Activated naive CD4-positive, alpha-beta T cell treated with anti-CD3 and anti-CD28 coated beads, Interleukin-2, amount 50 U/mL, for 72 hours (primary cell): ENCODE results near the gene BCLAF1. TPM values are rescaled to one million over a fixed set of nuclear protein-coding genes. Genes with fewer than 3 reads are reported as not detected.
"Not testable (repeated sequence)": the region's sequence is repeated elsewhere in the genome, so short reads cannot be mapped to it uniquely, and the experiment has no call there.

ENCODE experiments used
- ATAC-seq, 2 donors: fragments of 150-1000 bp; cut with Tn5 transposase; 2 replicates each; pipeline ENCODE4 v1.10.0; 2021; ENCODE audit warnings: mild to moderate bottlenecking in 2 of 2, moderate library complexity in 2 of 2
- DNase-seq, 2 donors: peaks; one replicate each; pipeline ENCODE4 v3.0.0; 2021 to 2022; ENCODE audit warnings: low spot score in 2 of 2
- H3K27ac Mint-ChIP-seq, 2 donors: one replicate each; pipeline ENCODE4 v1.8.0; 2022; ENCODE audit warnings: mild to moderate bottlenecking in 2 of 2, mixed read lengths in 2 of 2
- H3K36me3 Mint-ChIP-seq, 2 donors: one replicate each; pipeline ENCODE4 v1.8.0; 2022; ENCODE audit warnings: mixed read lengths in 2 of 2
- H3K9me3 Mint-ChIP-seq, 2 donors: one replicate each; pipeline ENCODE4 v1.8.0; 2022; ENCODE audit warnings: mixed read lengths in 2 of 2
- total RNA-seq, 2 donors: library from RNA; stranded (reverse); gene quantifications; one replicate each; pipeline ENCODE4 v1.2.3, GENCODE V29; 2022

Gene BCLAF1
- total RNA-seq, 2 donors from 2014 or later: 101 to 159 TPM

GRCh38 chr6:136317021-136317694, 27.5 kb upstream of the BCLAF1 start:
- peak; percentile 66 to 75 for ATAC-seq
- peak in 1 of 2 donors; percentile 48 for DNase-seq
- no peaks in the 10 kb centered on the region for H3K9me3 Mint-ChIP-seq
- no peaks in the 10 kb centered on the region for H3K36me3 Mint-ChIP-seq
- no peak overlapping the region for H3K27ac Mint-ChIP-seq

DNA sequence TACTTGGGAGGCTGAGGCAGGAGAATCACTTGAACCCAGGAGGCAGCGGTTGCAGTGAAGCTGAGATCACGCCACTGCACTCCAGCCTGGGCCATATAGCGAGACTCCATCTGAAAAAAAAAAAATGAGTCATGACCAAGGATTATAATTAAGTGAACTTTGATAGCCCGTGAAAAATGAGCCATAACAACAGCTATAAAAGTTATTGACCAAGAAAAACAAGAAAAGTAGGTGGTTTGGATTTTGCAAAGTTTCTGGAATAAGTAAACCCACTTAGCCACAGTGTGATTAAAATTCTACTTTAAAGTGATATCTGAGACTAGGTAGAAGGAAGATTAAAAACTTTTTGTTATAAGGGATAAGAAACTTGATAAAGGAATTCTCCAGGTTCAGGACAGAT, 25.9 kb upstream of the BCLAF1 start:
- no peak for DNase-seq
- Mint-ChIP-seq H3K27ac (no peak overlapping the region), H3K36me3 (no peaks in the 10 kb centered on the region), H3K9me3 (no peaks in the 10 kb centered on the region)
- no peak for ATAC-seq

DNA sequence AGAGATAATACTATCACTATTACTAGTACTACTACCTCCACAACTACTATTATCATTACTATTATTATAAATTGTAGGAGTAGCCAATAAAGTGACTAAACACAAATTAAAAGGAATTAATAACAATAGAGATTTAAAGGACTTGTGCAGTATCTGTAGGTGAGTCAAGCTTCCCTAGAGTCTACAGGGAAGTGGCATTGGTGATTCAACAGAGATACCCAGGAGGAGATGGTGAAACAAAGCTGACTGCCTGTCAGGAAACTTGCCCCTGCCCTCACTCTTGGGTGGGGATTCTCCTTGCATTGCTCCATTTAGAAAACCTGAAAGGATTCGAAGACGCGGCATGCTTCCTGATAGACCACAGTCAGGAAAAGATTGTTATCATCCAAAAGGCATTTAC, 23.3 kb upstream of the BCLAF1 start:
- no peak for DNase-seq
- no peaks in the 10 kb centered on the region for H3K36me3 Mint-ChIP-seq
- no peak for ATAC-seq
- no peaks in the 10 kb centered on the region for H3K9me3 Mint-ChIP-seq
- no peak overlapping the region for H3K27ac Mint-ChIP-seq

DNA sequence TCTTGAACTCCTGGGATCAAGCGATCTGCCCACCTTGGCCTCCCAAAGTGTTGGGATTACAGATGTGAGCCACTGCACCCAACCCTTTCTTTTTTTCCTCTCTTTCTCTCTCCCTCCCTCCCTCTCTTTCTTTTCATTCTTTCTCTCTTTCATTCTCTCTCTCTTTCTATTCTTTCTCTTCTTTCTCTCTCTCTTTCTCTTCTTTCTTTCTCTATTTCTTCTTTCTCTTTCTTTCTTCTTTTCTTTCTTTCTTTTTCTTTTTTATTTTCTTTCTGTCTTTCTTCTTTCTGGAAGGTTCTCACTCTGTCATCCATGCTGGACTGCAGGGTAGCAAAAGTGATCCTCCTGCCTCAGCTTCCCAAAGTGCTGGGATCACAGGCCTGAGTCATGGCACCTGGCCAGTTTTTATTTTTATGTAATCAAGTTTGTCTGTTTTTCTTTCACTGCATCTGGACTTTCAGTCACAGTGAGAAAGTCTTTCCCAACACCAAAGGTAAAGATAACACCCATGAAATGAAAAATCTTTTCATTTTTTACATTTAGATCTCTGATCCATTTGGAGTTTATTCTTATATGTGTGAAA, 20.2 kb upstream of the BCLAF1 start:
- Mint-ChIP-seq H3K9me3 (no peaks in the 10 kb centered on the region), H3K36me3 (no peaks in the 10 kb centered on the region), H3K27ac (no peak overlapping the region)
- DNase-seq (no peak), ATAC-seq (no peak)

DNA sequence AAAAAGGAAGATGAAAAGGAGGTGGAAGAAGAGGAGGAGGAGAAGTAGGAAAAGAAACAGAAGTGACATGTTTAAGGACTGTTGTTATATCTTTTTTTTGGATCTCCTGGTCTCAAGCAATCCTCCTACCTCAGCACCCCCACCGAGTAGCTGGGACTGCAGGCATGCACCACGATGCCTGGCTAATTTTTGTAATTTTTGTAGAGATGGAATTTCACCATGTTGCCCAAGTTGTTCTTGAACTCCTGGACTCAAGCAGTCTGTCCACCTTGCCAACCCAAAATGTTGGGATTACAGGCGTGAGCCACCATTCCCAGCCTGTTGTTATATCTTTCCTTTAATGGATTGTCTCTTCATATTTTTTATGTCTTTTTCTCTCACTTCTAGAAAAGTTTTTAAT, 19.5 kb upstream of the BCLAF1 start:
- DNase-seq (no peak), ATAC-seq (no peak)
- Mint-ChIP-seq H3K36me3 (no peaks in the 10 kb centered on the region), H3K9me3 (no peaks in the 10 kb centered on the region), H3K27ac (no peak overlapping the region)

GRCh38 chr6:136308469-136308868, 18.8 kb upstream of the BCLAF1 start:
- not testable (repeated sequence) for H3K9me3 Mint-ChIP-seq, H3K36me3 Mint-ChIP-seq, DNase-seq, H3K27ac Mint-ChIP-seq, ATAC-seq

GRCh38 chr6:136307351-136307750, 17.7 kb upstream of the BCLAF1 start:
- H3K36me3 Mint-ChIP-seq: no peaks in the 10 kb centered on the region

GRCh38 chr6:136306466-136306865, 16.8 kb upstream of the BCLAF1 start:
- Mint-ChIP-seq H3K27ac (no peak overlapping the region), H3K9me3 (no peaks in the 10 kb centered on the region), H3K36me3 (no peaks in the 10 kb centered on the region)
- ATAC-seq (no peak), DNase-seq (no peak)

More at GRCh38 chr6:136307351-136307750, 17.7 kb upstream of the BCLAF1 start:
- H3K27ac Mint-ChIP-seq: no peak overlapping the region
- no peak for ATAC-seq
- no peak for DNase-seq
- H3K9me3 Mint-ChIP-seq: no peaks in the 10 kb centered on the region

GRCh38 chr6:136304410-136304809, 14.8 kb upstream of the BCLAF1 start:
- no peak overlapping the region for H3K27ac Mint-ChIP-seq
- no peaks in the 10 kb centered on the region for H3K9me3 Mint-ChIP-seq
- H3K36me3 Mint-ChIP-seq: no peaks in the 10 kb centered on the region
- no peak for ATAC-seq
- DNase-seq: no peak

DNA sequence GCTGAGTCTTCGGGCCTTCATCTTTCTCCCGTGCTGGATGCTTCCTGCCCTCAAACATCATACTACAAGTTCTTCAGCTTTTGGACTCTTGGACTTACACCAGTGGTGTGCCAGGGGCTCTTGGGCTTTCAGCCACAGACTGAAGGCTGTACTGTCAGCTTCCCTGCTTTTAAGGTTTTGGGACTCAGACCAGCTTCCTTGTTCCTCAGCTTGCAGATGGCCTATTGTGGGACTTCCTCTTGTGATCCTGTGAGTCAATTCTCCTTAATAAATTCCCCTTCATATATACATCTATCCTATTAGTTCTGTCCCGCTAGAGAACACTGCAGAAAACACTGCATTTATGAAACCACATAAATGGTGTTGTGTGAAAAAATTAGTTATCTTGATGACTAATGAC, 13.9 kb upstream of the BCLAF1 start:
- Mint-ChIP-seq H3K36me3 (no peaks in the 10 kb centered on the region), H3K27ac (no peak overlapping the region), H3K9me3 (no peaks in the 10 kb centered on the region)
- no peak for ATAC-seq
- no peak for DNase-seq

DNA sequence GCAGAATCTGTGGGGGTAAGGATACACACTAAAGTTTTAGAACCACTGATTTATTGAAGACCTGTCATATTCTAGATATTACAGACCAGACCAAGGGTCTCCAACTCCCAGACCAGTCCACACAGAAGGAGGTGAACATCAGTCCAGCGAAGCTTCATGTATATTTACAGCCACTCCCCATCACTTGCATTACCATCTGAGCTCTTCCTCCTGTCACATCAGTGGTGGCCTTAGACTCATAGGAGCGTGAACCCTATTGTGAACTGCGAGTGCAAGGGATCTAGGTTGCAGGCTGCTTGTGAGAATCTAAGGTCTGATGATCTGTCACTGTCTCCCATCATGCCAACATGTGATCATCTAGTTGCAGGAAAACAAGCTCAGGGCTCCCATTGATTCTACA, 5.0 kb upstream of the BCLAF1 start:
- Mint-ChIP-seq H3K36me3 (peaks cover 2 to 13% of the 10 kb centered on the region in 2 donors), H3K27ac (no peak overlapping the region), H3K9me3 (no peaks in the 10 kb centered on the region)
- ATAC-seq: no peak
- no peak for DNase-seq

DNA sequence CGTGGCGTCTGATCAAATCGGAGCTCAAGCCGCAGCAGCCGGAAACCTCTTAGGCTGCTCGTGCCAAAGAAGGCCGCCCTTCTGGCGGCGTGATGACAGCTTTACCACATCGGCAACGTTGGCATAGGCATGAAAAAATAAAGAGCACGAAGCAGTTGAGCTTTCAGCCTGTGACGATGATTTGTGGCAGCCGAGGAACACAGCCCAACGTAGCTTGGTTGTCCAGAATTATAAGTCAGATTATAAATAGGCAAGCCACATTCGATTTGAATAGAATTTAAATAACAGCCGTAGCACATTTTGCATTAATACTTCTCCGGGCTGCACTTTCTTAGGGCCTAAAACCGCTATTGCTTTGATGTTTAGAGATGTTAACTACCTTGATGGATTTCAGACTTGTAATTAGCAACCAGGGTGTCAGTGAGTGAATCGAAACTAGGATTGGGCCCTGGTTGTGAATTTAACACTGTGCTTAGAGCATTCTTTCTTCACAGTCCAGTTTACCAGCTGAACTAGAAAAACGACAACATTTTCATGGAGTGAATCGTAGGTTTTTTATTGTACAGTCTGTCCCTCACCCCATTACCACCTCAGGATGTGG, 864 bp upstream of the BCLAF1 start:
- Mint-ChIP-seq H3K9me3 (no peaks in the 10 kb centered on the region), H3K27ac (peak overlapping the region; percentile 100), H3K36me3 (peaks cover 26 to 34% of the 10 kb centered on the region in 2 donors)
- peak; percentile 52 to 54 for ATAC-seq
- peak; percentile 65 to 82 for DNase-seq

DNA sequence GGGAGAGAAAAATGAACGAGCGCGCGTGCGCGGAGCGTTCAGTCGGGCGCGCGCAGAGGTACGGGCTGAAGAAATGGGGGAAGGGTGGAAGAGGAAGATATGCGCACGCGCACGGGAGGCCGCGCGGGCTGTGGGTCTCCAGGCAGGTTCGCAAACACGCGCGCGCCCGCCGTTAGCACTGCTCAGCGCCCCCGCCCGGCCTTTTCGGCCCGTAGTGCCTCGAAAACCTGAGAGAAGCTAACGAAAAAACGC, 393 bp downstream of the BCLAF1 start:
- ATAC-seq (peak; percentile 53 to 61), DNase-seq (peak; percentile 89 to 94)
- H3K27ac Mint-ChIP-seq: peak overlapping the region; percentile 100
- H3K36me3 Mint-ChIP-seq: peaks cover 26 to 34% of the 10 kb centered on the region in 2 donors
- no peaks in the 10 kb centered on the region for H3K9me3 Mint-ChIP-seq

GRCh38 chr6:136288566-136289326, 900 bp downstream of the BCLAF1 start:
- Mint-ChIP-seq H3K9me3 (no peaks in the 10 kb centered on the region), H3K36me3 (peaks cover 26 to 34% of the 10 kb centered on the region in 2 donors), H3K27ac (peak overlapping the region; percentile 100)
- DNase-seq (peak; percentile 77 to 84), ATAC-seq (peak; percentile 60 to 71)

DNA sequence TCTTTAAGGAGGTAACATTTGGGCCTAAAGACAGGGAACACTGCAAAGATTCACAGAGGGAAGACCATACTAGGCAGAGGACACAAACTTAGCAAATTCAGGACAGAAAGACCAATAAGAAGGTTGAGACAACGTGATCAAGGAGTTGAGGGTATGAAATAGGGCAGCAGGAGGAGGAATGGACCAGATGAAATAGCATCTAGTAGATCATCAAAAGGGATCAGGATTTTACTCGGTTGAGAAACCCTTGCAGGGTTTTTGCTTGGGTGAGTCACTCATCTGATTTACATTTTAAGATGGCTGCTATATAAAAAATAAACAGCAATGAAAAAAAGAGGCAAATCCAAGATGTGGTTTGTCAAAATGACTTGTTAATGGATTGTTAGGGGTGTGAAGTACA, 4.7 kb downstream of the BCLAF1 start:
- Mint-ChIP-seq H3K36me3 (peaks cover 24 to 30% of the 10 kb centered on the region in 2 donors), H3K9me3 (no peaks in the 10 kb centered on the region), H3K27ac (peak overlapping the region; percentile 68 to 73)
- ATAC-seq (no peak), DNase-seq (no peak)

DNA sequence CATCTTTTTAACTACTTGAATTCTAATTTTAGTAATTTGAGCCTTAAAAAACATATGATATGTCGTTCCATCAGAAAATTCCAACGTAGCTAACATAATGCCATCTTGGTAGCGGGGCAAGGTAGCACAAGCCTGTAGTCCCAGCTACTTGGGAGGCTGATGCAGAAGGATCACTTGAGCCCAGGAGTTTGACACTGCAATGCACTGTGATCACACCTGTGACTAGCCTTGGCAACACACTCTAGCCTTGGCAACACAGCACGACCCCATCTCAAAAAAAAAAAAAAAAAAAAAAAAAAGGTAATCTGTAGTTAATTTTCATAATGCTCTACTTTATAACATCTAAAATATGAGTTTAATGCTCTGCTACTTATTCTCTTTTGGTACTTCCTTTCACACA, 6.7 kb downstream of the BCLAF1 start:
- ATAC-seq: peak in 1 of 2 donors; percentile 53
- Mint-ChIP-seq H3K36me3 (peaks cover 4 to 21% of the 10 kb centered on the region in 2 donors), H3K9me3 (no peaks in the 10 kb centered on the region), H3K27ac (peak overlapping the region in 1 of 2 donors; percentile 69)
- DNase-seq: no peak

DNA sequence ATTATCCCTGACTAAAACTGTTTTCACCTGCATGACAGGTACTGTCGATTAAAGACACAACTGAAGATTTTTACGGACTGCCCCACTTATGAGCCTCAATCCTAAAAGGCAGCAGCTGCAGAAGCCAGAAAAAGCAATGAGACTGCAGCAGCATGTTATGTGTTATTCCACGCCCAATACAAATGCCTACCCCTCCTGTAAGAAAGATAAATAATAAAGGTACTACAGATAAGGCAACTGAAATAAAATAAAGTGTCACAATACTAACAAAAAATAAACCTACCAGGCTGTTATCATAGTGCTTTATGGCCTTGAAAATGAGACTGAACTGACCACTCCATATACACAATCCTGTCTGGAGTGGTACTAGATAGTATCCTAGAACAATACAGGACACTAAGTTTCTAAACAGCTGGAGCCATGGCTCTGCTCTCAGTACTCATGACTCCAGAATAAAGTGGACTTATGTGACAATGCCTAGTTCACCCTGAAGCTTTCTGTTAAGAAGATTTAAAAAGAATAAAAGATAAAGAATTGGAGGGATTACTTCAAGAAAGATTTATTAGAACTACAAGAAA, 9.5 kb downstream of the BCLAF1 start:
- Mint-ChIP-seq H3K27ac (peak overlapping the region in 1 of 2 donors; percentile 33), H3K9me3 (no peaks in the 10 kb centered on the region), H3K36me3 (peaks cover 4 to 22% of the 10 kb centered on the region in 2 donors)
- ATAC-seq (no peak), DNase-seq (no peak)
